Measurements from ENCODE around the gene NCAPH2.

NCAPH2 gene

GRCh38 chr22:50524676-50525103 is 16.7 kb downstream of the NCAPH2 start:
- no peak for TF ChIP-seq CTCF (IDR thresholded peaks at IDR 0.05)
- peaks cover 15% of the 10 kb centered on the region for H3K36me3 Mint-ChIP-seq (ENCODE audit: low read depth)
- H3K27me3 Mint-ChIP-seq (ENCODE audit: low read depth, poor library complexity), result peaks cover 26% of the 10 kb centered on the region
- peak overlapping the region; percentile 90 for H3K27ac Mint-ChIP-seq
- peak overlapping the region; percentile 92 for H3K4me3 Mint-ChIP-seq
- peaks cover 23% of the 10 kb centered on the region for H3K4me1 Mint-ChIP-seq
- no peak for DNase-seq
- H3K9me3 Mint-ChIP-seq, result no peaks in the 10 kb centered on the region

GRCh38 chr22:50525104-50525857 is 17.3 kb downstream of the NCAPH2 start, which contains the start of gene SCO2:
Gene SCO2, minus strand, starts transcription at chr22:50525598. Its CDS starts 1,187 bp downstream, at chr22:50524411.
- H3K27me3 Mint-ChIP-seq (ENCODE audit: low read depth, poor library complexity), result peaks cover 28% of the 10 kb centered on the region
- H3K27ac Mint-ChIP-seq, result peak within 1 kb of the TSS; percentile 90
- peak; percentile 98 for DNase-seq
- H3K9me3 Mint-ChIP-seq, result no peaks in the 10 kb centered on the region
- peaks cover 12% of the 10 kb centered on the region for H3K36me3 Mint-ChIP-seq (ENCODE audit: low read depth)
- peaks cover 23% of the 10 kb centered on the region for H3K4me1 Mint-ChIP-seq
- TF ChIP-seq CTCF (IDR thresholded peaks at IDR 0.05), result peak; percentile 34
- peak within 1 kb of the TSS; percentile 92 for H3K4me3 Mint-ChIP-seq

- no peaks in the 10 kb centered on the region for H3K9me3 Mint-ChIP-seq
- H3K4me3 Mint-ChIP-seq, result peak overlapping the region; percentile 92
- DNase-seq, result no peak
- H3K27ac Mint-ChIP-seq, result no peak overlapping the region
- H3K27me3 Mint-ChIP-seq (ENCODE audit: low read depth, poor library complexity), result peaks cover 33% of the 10 kb centered on the region
- H3K36me3 Mint-ChIP-seq (ENCODE audit: low read depth), result peaks cover 12% of the 10 kb centered on the region
- TF ChIP-seq CTCF (IDR thresholded peaks at IDR 0.05), result no peak
- peaks cover 23% of the 10 kb centered on the region for H3K4me1 Mint-ChIP-seq
These were observed 17.8 kb downstream of the NCAPH2 start for GRCh38 chr22:50525858-50526107.

- peak; percentile 84 for DNase-seq
- Mint-ChIP-seq H3K27me3 (ENCODE audit: low read depth, poor library complexity) (peaks cover 38% of the 10 kb centered on the region), H3K4me3 (peak overlapping the region; percentile 72), H3K9me3 (no peaks in the 10 kb centered on the region), H3K4me1 (peaks cover 23% of the 10 kb centered on the region), H3K36me3 (ENCODE audit: low read depth) (peaks cover 12% of the 10 kb centered on the region), H3K27ac (no peak overlapping the region)
- peak; percentile 51 for TF ChIP-seq CTCF (IDR thresholded peaks at IDR 0.05)
These were observed 18.2 kb downstream of the NCAPH2 start for GRCh38 chr22:50526108-50526833.

- no peaks in the 10 kb centered on the region for H3K9me3 Mint-ChIP-seq
- peak overlapping the region; percentile 72 for H3K4me3 Mint-ChIP-seq
- DNase-seq, result no peak
- no peak overlapping the region for H3K27ac Mint-ChIP-seq
- no peak for TF ChIP-seq CTCF (IDR thresholded peaks at IDR 0.05)
- peaks cover 40% of the 10 kb centered on the region for H3K27me3 Mint-ChIP-seq (ENCODE audit: low read depth, poor library complexity)
- H3K4me1 Mint-ChIP-seq, result peaks cover 23% of the 10 kb centered on the region
- H3K36me3 Mint-ChIP-seq (ENCODE audit: low read depth), result peaks cover 12% of the 10 kb centered on the region
These were observed 19.1 kb downstream of the NCAPH2 start for GRCh38 chr22:50526834-50527801.
